DOHH2 (cell line): Measurements from ENCODE around the gene ZNF483.
"Not testable (repeated sequence)": the region's sequence is repeated elsewhere in the genome, so short reads cannot be mapped to it uniquely, and the experiment has no call there.

Source experiments
- H3F3A ChIP-seq: fragments of 200-600 bp; sonication (generic), shearing (Covaris generic); 2 replicates; pipeline ENCODE4 v1.6.0; 2016; ENCODE audit warnings: antibody characterized with exemption, mild to moderate bottlenecking; ENCODE audit not compliant: control insufficient read depth, insufficient read depth
- H3K27ac ChIP-seq: fragments of 200-600 bp; sonication (generic); 2 replicates; pipeline ENCODE4 v1.5.1; 2014; ENCODE audit warnings: low read depth, mild to moderate bottlenecking, low read length, moderate library complexity
- H3K27me3 ChIP-seq: fragments of 200-600 bp; sonication (generic); 2 replicates; pipeline ENCODE4 v1.6.1; 2014; ENCODE audit warnings: mild to moderate bottlenecking, low read length, mixed read lengths; ENCODE audit not compliant: control insufficient read depth
- H3K36me3 ChIP-seq: fragments of 200-600 bp; sonication (generic); 2 replicates; pipeline ENCODE4 v1.6.1; 2014; ENCODE audit warnings: mild to moderate bottlenecking, low read length, moderate library complexity, mixed read lengths; ENCODE audit not compliant: control insufficient read depth
- H3K4me1 ChIP-seq: fragments of 200-600 bp; sonication (generic); 2 replicates; pipeline ENCODE4 v1.6.1; 2014; ENCODE audit warnings: mild to moderate bottlenecking, low read length, mixed read lengths; ENCODE audit not compliant: control insufficient read depth
- H3K4me2 ChIP-seq: fragments of 200-600 bp; sonication (generic); 2 replicates; pipeline ENCODE4 v1.6.0; 2014; ENCODE audit warnings: mild to moderate bottlenecking, low read length, moderate library complexity
- H3K4me3 ChIP-seq: fragments of 200-600 bp; sonication (generic); 2 replicates; pipeline ENCODE4 v1.5.1; 2014; ENCODE audit warnings: mild to moderate bottlenecking, low read length, mixed read lengths
- H3K79me2 ChIP-seq: fragments of 200-600 bp; sonication (generic); 2 replicates; pipeline ENCODE4 v1.6.1; 2014; ENCODE audit warnings: mild to moderate bottlenecking, low read length, mixed read lengths; ENCODE audit not compliant: control insufficient read depth
- H3K9me2 ChIP-seq: fragments of 200-600 bp; sonication (generic); replicated peaks from 2 replicates; pipeline ENCODE4 v1.6.1; 2014; ENCODE audit warnings: mild to moderate bottlenecking, low read length, mixed read lengths; ENCODE audit not compliant: control insufficient read depth
- H3K9me3 ChIP-seq: fragments of 200-600 bp; sonication (generic); 2 replicates; pipeline ENCODE4 v1.6.1; 2014; ENCODE audit warnings: antibody characterized with exemption, low read length, mixed read lengths; ENCODE audit not compliant: control insufficient read depth, insufficient read depth
- H4K20me1 ChIP-seq: fragments of 200-600 bp; sonication (generic); 2 replicates; pipeline ENCODE4 v1.6.0; 2014; ENCODE audit warnings: low read depth, mild to moderate bottlenecking, antibody characterized with exemption, low read length, moderate library complexity; ENCODE audit not compliant: control insufficient read depth, insufficient read depth
- EZH2phosphoT487 ChIP-seq: fragments of 200-600 bp; sonication (generic); IDR thresholded peaks from 2 replicates; pipeline ENCODE4 v1.6.1; 2017; ENCODE audit warnings: borderline replicate concordance, mild to moderate bottlenecking, antibody characterized with exemption, low read length, moderate library complexity, mixed read lengths
- TF ChIP-seq, protein P1 (sequence below): fragments of 200-600 bp; sonication (generic); IDR thresholded peaks from one replicate; pipeline ENCODE4 v1.5.1; 2014; ENCODE audit warnings: antibody characterized with exemption, mild to moderate bottlenecking, low read depth, low read length; ENCODE audit not compliant: poor library complexity, severe bottlenecking

The ZNF483 gene

GRCh38 chr9:111613436-111614040 is 88.6 kb downstream of the ZNF483 start:
- Histone ChIP-seq H3K4me3 (no peak overlapping the region), H3K9me3 (no peaks in the 10 kb centered on the region), H3F3A (no peaks in the 10 kb centered on the region), H3K9me2 (no peaks in the 10 kb centered on the region), H3K27me3 (peaks cover 2% of the 10 kb centered on the region; the same call in 1 of the 2 replicates), H3K36me3 (no peaks in the 10 kb centered on the region), H3K27ac (no peak overlapping the region), H3K4me2 (no peak overlapping the region), H3K79me2 (no peaks in the 10 kb centered on the region), H4K20me1 (no peaks in the 10 kb centered on the region), H3K4me1 (peaks cover 2% of the 10 kb centered on the region; the same call in 1 of the 2 replicates)
- TF ChIP-seq, protein P1, sequence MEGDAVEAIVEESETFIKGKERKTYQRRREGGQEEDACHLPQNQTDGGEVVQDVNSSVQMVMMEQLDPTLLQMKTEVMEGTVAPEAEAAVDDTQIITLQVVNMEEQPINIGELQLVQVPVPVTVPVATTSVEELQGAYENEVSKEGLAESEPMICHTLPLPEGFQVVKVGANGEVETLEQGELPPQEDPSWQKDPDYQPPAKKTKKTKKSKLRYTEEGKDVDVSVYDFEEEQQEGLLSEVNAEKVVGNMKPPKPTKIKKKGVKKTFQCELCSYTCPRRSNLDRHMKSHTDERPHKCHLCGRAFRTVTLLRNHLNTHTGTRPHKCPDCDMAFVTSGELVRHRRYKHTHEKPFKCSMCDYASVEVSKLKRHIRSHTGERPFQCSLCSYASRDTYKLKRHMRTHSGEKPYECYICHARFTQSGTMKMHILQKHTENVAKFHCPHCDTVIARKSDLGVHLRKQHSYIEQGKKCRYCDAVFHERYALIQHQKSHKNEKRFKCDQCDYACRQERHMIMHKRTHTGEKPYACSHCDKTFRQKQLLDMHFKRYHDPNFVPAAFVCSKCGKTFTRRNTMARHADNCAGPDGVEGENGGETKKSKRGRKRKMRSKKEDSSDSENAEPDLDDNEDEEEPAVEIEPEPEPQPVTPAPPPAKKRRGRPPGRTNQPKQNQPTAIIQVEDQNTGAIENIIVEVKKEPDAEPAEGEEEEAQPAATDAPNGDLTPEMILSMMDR, result no peak
- TF ChIP-seq EZH2phosphoT487, result no peak

DNA sequence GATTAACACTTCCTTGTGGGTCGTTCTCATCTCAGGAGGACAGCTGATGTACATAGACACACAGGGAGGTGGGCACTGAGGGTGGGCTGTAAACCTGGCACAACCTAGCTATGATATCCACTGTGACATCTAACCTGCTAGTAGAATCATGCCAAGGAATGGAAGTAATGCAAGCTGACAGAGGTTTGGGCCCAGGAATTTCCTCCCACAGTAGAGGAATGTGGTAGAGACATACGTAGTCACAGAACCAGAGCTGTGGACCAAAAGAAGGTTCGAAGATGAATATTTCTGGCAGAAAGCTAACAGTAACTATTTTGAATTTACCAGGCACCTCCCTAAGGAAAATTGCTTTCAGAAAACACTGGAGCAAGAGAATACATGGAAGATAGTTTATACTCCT is 90.9 kb downstream of the ZNF483 start:
- no peaks in the 10 kb centered on the region for H3K36me3 ChIP-seq
- TF ChIP-seq, protein P1, result no peak
- TF ChIP-seq EZH2phosphoT487, result no peak
- H3K27me3 ChIP-seq, result no peaks in the 10 kb centered on the region; the same call in 1 of the 2 replicates
- H3K4me2 ChIP-seq, result no peak overlapping the region
- no peaks in the 10 kb centered on the region for H3F3A ChIP-seq
- no peak overlapping the region for H3K27ac ChIP-seq
- H3K9me2 ChIP-seq, result no peaks in the 10 kb centered on the region
- no peaks in the 10 kb centered on the region for H3K79me2 ChIP-seq
- peaks cover 10% of the 10 kb centered on the region for H3K4me1 ChIP-seq
- H3K9me3 ChIP-seq, result no peaks in the 10 kb centered on the region
- H3K4me3 ChIP-seq, result no peak overlapping the region
- no peaks in the 10 kb centered on the region for H4K20me1 ChIP-seq

DNA sequence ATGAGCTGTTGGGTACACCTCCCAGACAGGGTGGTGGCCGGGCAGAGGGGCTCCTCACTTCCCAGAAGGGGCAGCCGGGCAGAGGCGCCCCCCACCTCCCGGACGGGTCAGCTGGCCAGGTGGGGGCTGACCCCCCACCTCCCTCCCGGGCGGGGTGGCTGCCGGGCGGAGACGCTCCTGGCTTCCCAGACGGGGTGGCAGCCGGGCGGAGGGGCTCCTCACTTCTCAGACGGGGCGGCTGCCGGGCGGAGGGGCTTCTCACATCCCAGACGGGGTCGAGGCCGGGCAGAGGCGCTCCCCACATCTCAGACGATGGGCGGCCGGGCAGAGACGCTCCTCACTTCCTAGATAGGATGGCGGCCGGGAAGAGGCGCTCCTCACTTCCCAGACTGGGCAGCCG is 92.4 kb downstream of the ZNF483 start:
- H3F3A ChIP-seq, H3K4me2 ChIP-seq, H3K27me3 ChIP-seq, H3K4me3 ChIP-seq, H3K9me2 ChIP-seq, H3K36me3 ChIP-seq, H3K27ac ChIP-seq, H3K79me2 ChIP-seq, H3K9me3 ChIP-seq, H4K20me1 ChIP-seq: not testable (repeated sequence)
- H3K4me1 ChIP-seq, result peaks cover 10% of the 10 kb centered on the region

DNA sequence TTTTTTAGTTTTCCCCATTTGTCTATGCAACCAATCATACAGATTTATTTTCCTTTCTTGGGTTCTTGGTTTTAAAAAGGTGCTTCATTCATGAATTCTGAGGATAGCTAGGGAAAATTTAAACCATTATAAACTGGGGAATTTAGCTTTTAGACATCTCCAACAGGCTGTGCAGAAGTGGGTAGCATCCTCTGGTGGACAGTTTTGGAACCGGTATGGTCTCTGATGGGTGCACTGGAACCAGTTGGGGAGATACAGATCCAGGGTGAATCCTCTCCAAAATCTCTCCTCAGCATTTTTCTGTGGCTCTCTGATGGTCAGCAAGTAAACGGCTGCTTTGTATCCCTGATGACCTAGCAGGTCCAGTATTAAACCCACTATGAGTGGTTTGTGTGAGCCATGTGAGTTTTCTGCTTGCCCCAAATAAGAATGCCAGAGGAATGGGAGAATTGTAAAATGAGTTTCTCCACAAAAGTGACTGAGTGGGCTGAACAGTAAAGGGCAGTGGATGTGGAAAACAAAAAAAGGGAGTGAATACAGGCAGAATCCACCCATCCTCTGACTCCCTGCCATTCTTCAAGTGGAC is 97.0 kb downstream of the ZNF483 start:
- Histone ChIP-seq H3K36me3 (no peaks in the 10 kb centered on the region), H4K20me1 (no peaks in the 10 kb centered on the region), H3K9me2 (no peaks in the 10 kb centered on the region), H3K4me3 (no peak overlapping the region), H3K79me2 (no peaks in the 10 kb centered on the region), H3F3A (no peaks in the 10 kb centered on the region), H3K27ac (no peak overlapping the region), H3K9me3 (no peaks in the 10 kb centered on the region), H3K4me1 (peaks cover 10% of the 10 kb centered on the region), H3K4me2 (no peak overlapping the region), H3K27me3 (no peaks in the 10 kb centered on the region)
- TF ChIP-seq, protein P1, result peak; percentile 71
- TF ChIP-seq EZH2phosphoT487, result no peak
